HEK293 (cell line): ENCODE results near the gene CARM1.

Experiments
- CTCF ChIA-PET: fragments of 350-600 bp; formaldehyde crosslinking; extraction: SDS; loops from one replicate; lab custom pipeline; 2021; ENCODE audit warnings: antibody characterized with exemption; lab: Yijun Ruan, JAX
- POLR2A ChIA-PET: fragments of 300-600 bp; formaldehyde crosslinking; extraction: SDS; loops from one replicate; lab custom pipeline; 2020; ENCODE audit warnings: antibody characterized with exemption, inconsistent platforms; lab: Yijun Ruan, JAX
- H3K27ac ChIP-seq: fragments of 200-500 bp; sonication (Bioruptor generic); 2 replicates; pipeline ENCODE4 v1.5.1; 2014; ENCODE audit warnings: low read depth, low read length, control low read depth, inconsistent platforms; ENCODE audit errors: extremely low read depth
- H3K36me3 ChIP-seq, 2 experiments: fragments of 200-500 bp in 1 of 2; sonication (Bioruptor generic) in 1 of 2; 1 replicate in 1 of 2; 2 replicates in 1 of 2; pipeline ENCODE4 v1.5.1; 2014 to 2017; ENCODE audit warnings: inconsistent platforms in 2 of 2, low read length in 2 of 2; ENCODE audit not compliant: control insufficient read depth in 2 of 2, insufficient read depth in 1 of 2
- H3K4me1 ChIP-seq: fragments of 200-500 bp; sonication (Bioruptor generic); 2 replicates; pipeline ENCODE4 v1.5.1; 2014; ENCODE audit warnings: mild to moderate bottlenecking, low read length, inconsistent platforms; ENCODE audit not compliant: control insufficient read depth, insufficient read depth
- H3K4me3 ChIP-seq: 2 replicates; pipeline ENCODE4 v1.5.1; 2011; ENCODE audit warnings: low read depth, mild to moderate bottlenecking, control low read depth, low read length, moderate library complexity
- H3K9me3 ChIP-seq: fragments of 200-500 bp; sonication (Bioruptor generic); 2 replicates; pipeline ENCODE4 v1.5.1; 2014; ENCODE audit warnings: low read depth, low read length, inconsistent platforms; ENCODE audit not compliant: control insufficient read depth, insufficient read depth
- CTCF ChIP-seq: fragments of 450-650 bp; formaldehyde crosslinking; IDR thresholded peaks from 2 replicates; pipeline ENCODE4 v1.5.1; 2016; ENCODE audit warnings: missing biosample characterization, missing genetic modification characterization
- GLIS1 ChIP-seq: fragments of 450-650 bp; formaldehyde crosslinking; IDR thresholded peaks from 2 replicates; pipeline ENCODE4 v1.5.1; 2016; ENCODE audit warnings: missing biosample characterization, missing genetic modification characterization
- HOXA7 ChIP-seq: sonication (generic); formaldehyde crosslinking; IDR thresholded peaks from 2 replicates; pipeline ENCODE4 v1.8.1; 2022; ENCODE audit warnings: missing genetic modification reagents, borderline replicate concordance
- KLF7 ChIP-seq: fragments of 450-650 bp; formaldehyde crosslinking; IDR thresholded peaks from 2 replicates; pipeline ENCODE4 v1.5.1; 2016; ENCODE audit warnings: missing biosample characterization, missing genetic modification characterization, borderline replicate concordance
- SCRT2 ChIP-seq: fragments of 450-650 bp; formaldehyde crosslinking; IDR thresholded peaks from 2 replicates; pipeline ENCODE4 v1.5.1; 2016; ENCODE audit warnings: missing biosample characterization, missing genetic modification characterization
- ZBTB17 ChIP-seq: fragments of 450-650 bp; formaldehyde crosslinking; IDR thresholded peaks from 2 replicates; pipeline ENCODE4 v1.5.1; 2016; ENCODE audit warnings: missing biosample characterization, missing genetic modification characterization
- ZBTB20 ChIP-seq: fragments of 450-650 bp; formaldehyde crosslinking; IDR thresholded peaks from 2 replicates; pipeline ENCODE4 v1.5.1; 2016; ENCODE audit warnings: missing biosample characterization, missing genetic modification characterization
- ZFP3 ChIP-seq: fragments of 450-650 bp; formaldehyde crosslinking; IDR thresholded peaks from 2 replicates; pipeline ENCODE4 v1.5.1; 2016; ENCODE audit warnings: low read depth, missing biosample characterization, missing genetic modification characterization
- ZNF140 ChIP-seq: fragments of 450-650 bp; formaldehyde crosslinking; IDR thresholded peaks from 2 replicates; pipeline ENCODE4 v1.5.1; 2016; ENCODE audit warnings: missing biosample characterization, missing genetic modification characterization
- ZNF157 ChIP-seq: fragments of 450-650 bp; formaldehyde crosslinking; IDR thresholded peaks from 2 replicates; pipeline ENCODE4 v1.5.1; 2016; ENCODE audit warnings: missing biosample characterization, missing genetic modification characterization
- ZNF335 ChIP-seq: fragments of 450-650 bp; formaldehyde crosslinking; conservative IDR thresholded peaks from 2 replicates; pipeline ENCODE4 v1.5.1; 2016; ENCODE audit warnings: missing biosample characterization, missing genetic modification characterization
- ZNF354C ChIP-seq: fragments of 450-650 bp; formaldehyde crosslinking; IDR thresholded peaks from 2 replicates; pipeline ENCODE4 v1.5.1; 2016; ENCODE audit warnings: missing biosample characterization, missing genetic modification characterization, low read depth, borderline replicate concordance
- ZNF501 ChIP-seq: fragments of 450-650 bp; formaldehyde crosslinking; IDR thresholded peaks from 2 replicates; pipeline ENCODE4 v1.5.1; 2016; ENCODE audit warnings: missing biosample characterization, missing genetic modification characterization
- ZNF585B ChIP-seq: fragments of 450-650 bp; formaldehyde crosslinking; IDR thresholded peaks from 2 replicates; pipeline ENCODE4 v1.5.1; 2016; ENCODE audit warnings: missing biosample characterization, missing genetic modification characterization
- TF ChIP-seq, protein P1 (sequence below): fragments of 450-650 bp; IDR thresholded peaks from 2 replicates; pipeline ENCODE4 v1.5.1; 2018; ENCODE audit warnings: missing biosample characterization, mild to moderate bottlenecking, missing genetic modification characterization
- TF ChIP-seq, protein P2 (sequence below): fragments of 450-650 bp; formaldehyde crosslinking; IDR thresholded peaks from 2 replicates; pipeline ENCODE4 v1.5.1; 2016; ENCODE audit warnings: missing biosample characterization, missing genetic modification characterization, low read depth
- TF ChIP-seq, protein P3 (sequence below): fragments of 450-650 bp; formaldehyde crosslinking; IDR thresholded peaks from 2 replicates; pipeline ENCODE4 v1.5.1; 2017; ENCODE audit warnings: missing biosample characterization, mild to moderate bottlenecking, missing genetic modification characterization, moderate library complexity

CARM1 gene

GRCh38 chr19:10928563-10929401, 57.4 kb downstream of the CARM1 start, which contains the start of the genes TIMM29 and YIPF2 (continued):
- TF ChIP-seq ZFP3 (tag by site-specific recombination) (no peak), ZBTB20 (tag by site-specific recombination) (peak; percentile 72), ZNF585B (no peak)
- TF ChIP-seq, protein P1, sequence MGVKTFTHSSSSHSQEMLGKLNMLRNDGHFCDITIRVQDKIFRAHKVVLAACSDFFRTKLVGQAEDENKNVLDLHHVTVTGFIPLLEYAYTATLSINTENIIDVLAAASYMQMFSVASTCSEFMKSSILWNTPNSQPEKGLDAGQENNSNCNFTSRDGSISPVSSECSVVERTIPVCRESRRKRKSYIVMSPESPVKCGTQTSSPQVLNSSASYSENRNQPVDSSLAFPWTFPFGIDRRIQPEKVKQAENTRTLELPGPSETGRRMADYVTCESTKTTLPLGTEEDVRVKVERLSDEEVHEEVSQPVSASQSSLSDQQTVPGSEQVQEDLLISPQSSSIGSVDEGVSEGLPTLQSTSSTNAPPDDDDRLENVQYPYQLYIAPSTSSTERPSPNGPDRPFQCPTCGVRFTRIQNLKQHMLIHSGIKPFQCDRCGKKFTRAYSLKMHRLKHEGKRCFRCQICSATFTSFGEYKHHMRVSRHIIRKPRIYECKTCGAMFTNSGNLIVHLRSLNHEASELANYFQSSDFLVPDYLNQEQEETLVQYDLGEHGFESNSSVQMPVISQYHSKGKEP (tag by site-specific recombination): 0 out of 2 replicates have a peak, but pooled peaks have one; percentile 34

GRCh38 chr19:10929402-10929794, 58.0 kb downstream of the CARM1 start:
- Histone ChIP-seq H3K27ac (peak overlapping the region; percentile 80; the same call in 1 of the 2 replicates), H3K9me3 (no peaks in the 10 kb centered on the region), H3K4me3 (peak overlapping the region; percentile 68)
- POLR2A ChIA-PET: interaction anchor here (0.6 to 1.2 kb wide), 3 partner anchors 21 to 94 kb away, joined by 4 to 6 read pairs (median 4); partner anchors contain the start of gene TMED1
- TF ChIP-seq ZBTB17 (tag by site-specific recombination): peak; percentile 17; the same call in 1 of the 2 replicates
- TF ChIP-seq HOXA7 (CRISPR knock-in tag): no peak
- peak; percentile 65; the same call in 1 of the 2 replicates for TF ChIP-seq ZBTB20 (tag by site-specific recombination)
- peak; percentile 99 for TF ChIP-seq ZNF335 (tag by site-specific recombination)
- no peak for TF ChIP-seq ZNF501 (tag by site-specific recombination)
- TF ChIP-seq, all 188 proteins: peak for 3
- Histone ChIP-seq H3K4me1 (peaks cover 8% of the 10 kb centered on the region), H3K36me3 (peaks cover 14 to 45% of the 10 kb centered on the region in 2 experiments)
- CTCF ChIA-PET: interaction anchor here (2.7 kb wide), 1 partner anchor 13 kb away, joined by 16 read pairs; no protein-coding TSS in a partner anchor

GRCh38 chr19:10935371-10936059, 64.2 kb downstream of the CARM1 start:
- Histone ChIP-seq H3K36me3 (peaks cover 9 to 21% of the 10 kb centered on the region in 2 experiments), H3K9me3 (no peaks in the 10 kb centered on the region), H3K4me1 (no peaks in the 10 kb centered on the region; the same call in 1 of the 2 replicates), H3K4me3 (no peak overlapping the region)
- POLR2A ChIA-PET: interaction anchor here (1.0 to 1.4 kb wide), 3 partner anchors 8 to 154 kb away, joined by 3 to 5 read pairs (median 3); partner anchors contain the start of gene LDLR
- TF ChIP-seq, protein P2, sequence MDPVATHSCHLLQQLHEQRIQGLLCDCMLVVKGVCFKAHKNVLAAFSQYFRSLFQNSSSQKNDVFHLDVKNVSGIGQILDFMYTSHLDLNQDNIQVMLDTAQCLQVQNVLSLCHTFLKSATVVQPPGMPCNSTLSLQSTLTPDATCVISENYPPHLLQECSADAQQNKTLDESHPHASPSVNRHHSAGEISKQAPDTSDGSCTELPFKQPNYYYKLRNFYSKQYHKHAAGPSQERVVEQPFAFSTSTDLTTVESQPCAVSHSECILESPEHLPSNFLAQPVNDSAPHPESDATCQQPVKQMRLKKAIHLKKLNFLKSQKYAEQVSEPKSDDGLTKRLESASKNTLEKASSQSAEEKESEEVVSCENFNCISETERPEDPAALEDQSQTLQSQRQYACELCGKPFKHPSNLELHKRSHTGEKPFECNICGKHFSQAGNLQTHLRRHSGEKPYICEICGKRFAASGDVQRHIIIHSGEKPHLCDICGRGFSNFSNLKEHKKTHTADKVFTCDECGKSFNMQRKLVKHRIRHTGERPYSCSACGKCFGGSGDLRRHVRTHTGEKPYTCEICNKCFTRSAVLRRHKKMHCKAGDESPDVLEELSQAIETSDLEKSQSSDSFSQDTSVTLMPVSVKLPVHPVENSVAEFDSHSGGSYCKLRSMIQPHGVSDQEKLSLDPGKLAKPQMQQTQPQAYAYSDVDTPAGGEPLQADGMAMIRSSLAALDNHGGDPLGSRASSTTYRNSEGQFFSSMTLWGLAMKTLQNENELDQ (tag by site-specific recombination): no peak
- TF ChIP-seq SCRT2 (tag by site-specific recombination) (no peak), ZBTB17 (tag by site-specific recombination) (0 out of 2 replicates have a peak, but pooled peaks have one; percentile 27), CTCF (tag by site-specific recombination) (no peak), GLIS1 (tag by site-specific recombination) (0 out of 2 replicates have a peak, but pooled peaks have one; percentile 16), ZNF157 (tag by site-specific recombination) (no peak), ZNF140 (no peak), ZNF354C (no peak), KLF7 (tag by site-specific recombination) (no peak)
- TF ChIP-seq, protein P3, sequence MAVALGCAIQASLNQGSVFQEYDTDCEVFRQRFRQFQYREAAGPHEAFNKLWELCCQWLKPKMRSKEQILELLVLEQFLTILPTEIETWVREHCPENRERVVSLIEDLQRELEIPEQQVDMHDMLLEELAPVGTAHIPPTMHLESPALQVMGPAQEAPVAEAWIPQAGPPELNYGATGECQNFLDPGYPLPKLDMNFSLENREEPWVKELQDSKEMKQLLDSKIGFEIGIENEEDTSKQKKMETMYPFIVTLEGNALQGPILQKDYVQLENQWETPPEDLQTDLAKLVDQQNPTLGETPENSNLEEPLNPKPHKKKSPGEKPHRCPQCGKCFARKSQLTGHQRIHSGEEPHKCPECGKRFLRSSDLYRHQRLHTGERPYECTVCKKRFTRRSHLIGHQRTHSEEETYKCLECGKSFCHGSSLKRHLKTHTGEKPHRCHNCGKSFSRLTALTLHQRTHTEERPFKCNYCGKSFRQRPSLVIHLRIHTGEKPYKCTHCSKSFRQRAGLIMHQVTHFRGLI: peak; percentile 34; the same call in 1 of the 2 replicates
- TF ChIP-seq, all 188 proteins: peak for 3
- CTCF ChIA-PET: interaction anchor here (0.6 to 3.5 kb wide), 18 partner anchors 9 to 693 kb away, joined by 3 to 22 read pairs (median 4); partner anchors contain the start of gene SMARCA4
- no peak overlapping the region for H3K27ac ChIP-seq
